ENCODE results near the gene SPTBN5. TPM values are rescaled to one million over a fixed set of nuclear protein-coding genes. Genes with fewer than 3 reads are reported as not detected.

Gene SPTBN5
- total RNA-seq, 2 donors from 2014 or later, result 1.9 to 2.2 TPM

DNA sequence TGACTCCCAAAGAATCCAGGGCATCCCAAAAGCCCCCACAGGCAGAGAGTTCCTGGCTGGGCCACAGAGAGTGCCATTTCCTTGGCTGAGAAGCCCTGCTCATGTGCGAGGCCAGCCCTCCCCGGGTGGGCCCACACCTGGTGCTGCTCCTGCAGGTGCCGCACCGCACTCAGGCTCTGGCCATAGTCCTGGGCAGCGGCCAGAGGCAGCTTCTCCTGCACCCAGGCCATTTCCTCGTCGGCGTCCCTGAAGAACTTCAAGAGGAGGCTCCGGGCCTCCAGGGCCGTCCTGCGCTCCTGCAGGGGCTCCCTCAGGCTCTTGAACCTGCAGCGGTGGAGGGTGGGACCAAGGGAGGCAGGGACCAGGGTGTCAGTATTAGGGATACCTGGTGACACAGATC is 37.1 kb downstream of the SPTBN5 start:
- no peaks in the 10 kb centered on the region for H3K36me3 Mint-ChIP-seq (ENCODE audit: low read depth)
- H3K4me1 Mint-ChIP-seq, result no peaks in the 10 kb centered on the region
- H3K4me3 Mint-ChIP-seq, result no peak overlapping the region
- DNase-seq (no peak), ATAC-seq (no peak)
- H3K27me3 Mint-ChIP-seq, result no peaks in the 10 kb centered on the region
- H3K27ac Mint-ChIP-seq, result no peak overlapping the region
- H3K9me3 ChIP-seq (ENCODE audit: control insufficient read depth, low read length, poor library complexity, severe bottlenecking), result no peaks in the 10 kb centered on the region

DNA sequence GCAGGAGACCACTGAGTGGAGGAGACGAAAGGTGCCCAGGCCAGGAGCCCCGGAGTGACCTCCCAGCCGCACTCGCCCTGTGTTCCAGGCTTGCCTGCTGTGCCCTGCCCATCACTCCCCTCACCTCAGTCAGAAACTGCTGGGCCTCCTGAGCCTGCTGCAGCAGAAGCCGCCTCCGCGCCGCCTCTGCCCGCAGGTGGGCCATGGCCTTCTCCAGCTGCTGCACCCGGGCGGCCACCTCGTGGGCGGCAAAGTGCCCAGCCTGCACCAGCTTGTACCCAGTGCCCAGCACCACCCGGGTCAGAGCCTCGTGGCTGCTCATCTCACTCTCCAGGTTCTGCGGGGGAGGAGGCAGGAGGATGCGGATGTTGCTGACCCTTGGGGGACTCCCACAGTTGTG is 37.6 kb downstream of the SPTBN5 start:
- Mint-ChIP-seq H3K4me1 (no peaks in the 10 kb centered on the region), H3K27me3 (no peaks in the 10 kb centered on the region), H3K4me3 (no peak overlapping the region), H3K27ac (no peak overlapping the region), H3K36me3 (ENCODE audit: low read depth) (no peaks in the 10 kb centered on the region)
- no peak for DNase-seq
- ATAC-seq, result no peak
- no peaks in the 10 kb centered on the region for H3K9me3 ChIP-seq (ENCODE audit: control insufficient read depth, low read length, poor library complexity, severe bottlenecking)

DNA sequence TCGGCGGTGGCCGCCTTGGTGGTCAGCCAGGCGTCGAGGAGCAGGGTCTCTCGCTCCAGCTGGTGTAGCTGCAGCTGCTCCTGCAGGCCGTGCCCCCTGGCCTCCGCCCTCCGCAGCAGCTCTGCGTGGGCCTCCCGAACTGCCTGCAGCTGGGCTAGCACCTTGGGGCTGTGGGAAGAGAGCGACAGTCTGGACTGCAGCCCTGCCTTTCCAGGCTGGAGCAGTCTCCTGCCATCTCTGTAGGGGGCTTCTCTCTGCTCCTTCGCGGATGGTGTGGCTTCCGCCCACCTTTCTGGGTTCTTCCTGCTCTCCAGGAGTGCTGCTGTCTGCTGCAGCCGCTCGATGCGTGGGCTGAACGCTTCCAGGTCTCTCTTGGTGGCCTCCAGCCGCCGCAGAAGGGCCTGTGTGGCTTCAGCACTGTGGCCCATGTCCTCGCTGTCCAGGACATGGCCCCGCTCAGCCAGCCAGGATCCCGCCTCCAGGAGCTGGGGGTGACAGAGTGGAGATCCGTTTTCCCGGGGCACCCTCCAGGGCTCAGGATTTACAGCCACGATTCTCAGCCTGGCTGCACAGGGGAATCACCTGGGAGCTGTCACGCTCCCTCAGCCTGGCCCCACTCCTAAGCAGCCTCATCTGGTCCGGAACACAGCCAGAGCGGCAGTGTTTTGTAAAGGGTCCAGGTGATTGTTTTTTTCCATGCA is 38.4 kb downstream of the SPTBN5 start:
- DNase-seq (no peak), ATAC-seq (no peak)
- Mint-ChIP-seq H3K4me3 (no peak overlapping the region), H3K27me3 (no peaks in the 10 kb centered on the region), H3K36me3 (ENCODE audit: low read depth) (no peaks in the 10 kb centered on the region), H3K27ac (no peak overlapping the region), H3K4me1 (no peaks in the 10 kb centered on the region)
- no peaks in the 10 kb centered on the region for H3K9me3 ChIP-seq (ENCODE audit: control insufficient read depth, low read length, poor library complexity, severe bottlenecking)

DNA sequence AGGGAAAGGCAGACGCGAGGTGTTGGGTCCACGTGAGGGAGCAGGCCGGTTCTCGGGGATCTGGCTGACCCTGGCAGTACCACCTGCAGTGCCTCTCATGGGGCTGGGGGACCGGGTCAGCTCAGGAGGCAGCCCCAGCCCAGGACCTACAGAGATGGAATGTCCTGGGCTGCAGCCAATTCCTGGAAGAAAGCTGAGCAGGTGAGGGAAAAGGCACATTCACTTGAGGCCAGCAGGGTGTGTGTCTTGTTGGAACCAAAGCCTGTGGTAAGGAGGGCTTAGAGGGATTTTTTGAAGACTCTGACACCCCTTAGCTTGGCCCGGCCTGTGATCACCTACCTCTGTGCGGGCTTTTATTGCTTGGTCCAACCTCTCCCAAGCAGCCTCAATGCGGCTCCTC is 39.4 kb downstream of the SPTBN5 start:
- ATAC-seq (no peak), DNase-seq (no peak)
- no peak overlapping the region for H3K27ac Mint-ChIP-seq
- no peaks in the 10 kb centered on the region for H3K27me3 Mint-ChIP-seq
- no peak overlapping the region for H3K4me3 Mint-ChIP-seq
- H3K36me3 Mint-ChIP-seq (ENCODE audit: low read depth), result no peaks in the 10 kb centered on the region
- H3K9me3 ChIP-seq (ENCODE audit: control insufficient read depth, low read length, poor library complexity, severe bottlenecking), result no peaks in the 10 kb centered on the region
- no peaks in the 10 kb centered on the region for H3K4me1 Mint-ChIP-seq

DNA sequence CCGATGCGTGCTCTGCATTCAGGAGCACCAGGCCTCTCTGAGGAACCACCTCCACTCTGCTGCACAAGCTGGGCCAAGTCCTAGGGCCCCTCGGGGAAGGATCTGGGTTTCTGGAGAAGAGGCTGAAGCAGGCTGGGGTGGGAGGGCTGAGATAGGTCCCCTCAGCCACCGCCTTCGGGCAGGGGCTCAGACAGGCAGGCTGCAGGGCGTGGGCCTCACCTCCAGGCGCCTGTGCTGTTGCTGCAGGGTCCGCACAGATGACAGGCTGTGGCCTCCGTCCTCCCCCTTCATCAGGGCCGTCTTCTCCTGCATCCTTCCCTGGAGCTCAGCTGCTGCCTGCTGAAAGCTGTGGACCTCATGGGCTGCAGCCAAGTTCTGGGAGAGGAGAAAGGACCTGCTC is 40.0 kb downstream of the SPTBN5 start:
- H3K4me1 Mint-ChIP-seq, result peaks cover 3% of the 10 kb centered on the region

DNA sequence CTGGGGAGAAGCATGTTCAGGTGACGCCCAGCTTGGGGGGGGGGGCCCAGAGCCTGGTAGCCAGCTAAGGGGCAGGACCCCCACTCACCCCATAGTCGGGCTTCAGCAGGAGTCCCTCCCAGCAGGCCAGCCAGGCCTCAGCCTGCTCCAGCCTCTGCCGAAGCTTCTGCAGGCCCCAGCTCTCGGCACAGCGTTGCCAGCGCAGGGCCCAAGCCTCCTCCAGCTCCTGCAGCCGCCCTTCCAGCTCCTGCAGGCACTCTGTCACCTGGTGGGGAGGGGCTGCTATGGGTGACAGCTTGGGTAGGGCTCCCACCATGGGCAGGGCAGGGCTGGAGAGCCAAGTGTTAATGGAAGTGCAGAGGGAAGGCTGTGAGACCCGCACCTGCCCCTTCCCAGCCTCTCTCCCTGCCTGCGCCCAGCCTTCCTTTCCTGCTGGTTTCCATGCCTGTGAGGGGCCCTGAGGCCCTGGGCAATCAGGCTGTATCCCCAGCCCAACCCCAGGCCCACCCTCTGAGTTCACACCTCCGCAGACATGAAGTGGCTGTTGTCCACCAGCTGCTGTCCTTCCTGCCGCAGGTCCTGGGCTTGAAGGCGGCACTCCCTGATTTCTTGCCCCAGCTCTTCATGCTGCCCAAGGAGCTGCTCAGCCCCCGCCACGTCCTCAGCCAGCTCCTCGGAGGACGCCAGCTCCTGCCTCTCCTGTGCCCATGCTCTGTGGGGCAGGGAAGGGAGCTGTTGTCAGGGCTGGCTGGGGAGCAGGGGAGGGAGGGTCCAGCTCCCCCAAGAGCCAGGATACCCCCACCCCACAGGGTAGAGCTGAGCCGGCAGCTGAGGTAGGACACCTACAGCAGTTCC is 40.9 kb downstream of the SPTBN5 start:
- no peaks in the 10 kb centered on the region for H3K9me3 ChIP-seq (ENCODE audit: control insufficient read depth, low read length, poor library complexity, severe bottlenecking)
- DNase-seq (no peak), ATAC-seq (no peak)
- Mint-ChIP-seq H3K36me3 (ENCODE audit: low read depth) (no peaks in the 10 kb centered on the region), H3K4me3 (no peak overlapping the region), H3K27me3 (no peaks in the 10 kb centered on the region), H3K4me1 (peaks cover 6% of the 10 kb centered on the region), H3K27ac (no peak overlapping the region)

More for the DNA sequence above, 40.0 kb downstream of the SPTBN5 start:
- no peak overlapping the region for H3K4me3 Mint-ChIP-seq
- no peak for DNase-seq
- H3K9me3 ChIP-seq (ENCODE audit: control insufficient read depth, low read length, poor library complexity, severe bottlenecking), result no peaks in the 10 kb centered on the region
- H3K36me3 Mint-ChIP-seq (ENCODE audit: low read depth), result no peaks in the 10 kb centered on the region
- H3K27me3 Mint-ChIP-seq, result no peaks in the 10 kb centered on the region
- H3K27ac Mint-ChIP-seq, result no peak overlapping the region
- no peak for ATAC-seq

DNA sequence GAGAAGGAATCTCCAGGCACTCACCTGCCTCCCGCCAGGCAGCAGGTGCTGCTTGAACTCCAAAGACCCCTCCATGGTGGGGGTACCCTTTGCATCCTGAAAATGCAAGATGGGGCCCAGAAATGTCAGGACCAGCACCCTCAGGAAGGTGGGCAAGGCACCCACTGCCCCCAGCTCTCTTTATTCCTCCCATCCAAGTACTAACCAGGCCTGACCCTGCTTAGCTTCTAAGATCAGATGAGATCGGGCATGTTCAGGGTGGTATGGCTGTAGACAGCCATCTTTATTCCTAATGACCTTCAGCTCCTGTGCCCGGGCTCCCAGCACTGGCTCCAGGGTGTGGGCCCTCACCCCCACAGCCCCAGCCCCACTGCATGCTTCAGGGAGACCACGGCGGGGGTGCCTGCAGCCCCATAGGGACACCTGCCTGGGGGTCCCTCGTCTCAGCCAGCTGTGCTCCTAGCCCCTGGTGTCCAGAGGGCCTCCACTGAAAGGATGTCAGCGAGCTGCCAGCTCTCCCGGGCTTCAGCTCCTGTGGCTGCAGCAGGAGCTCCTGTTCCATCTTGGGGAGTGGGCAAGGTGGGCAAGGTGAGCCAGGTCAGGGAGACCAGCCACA is 42.0 kb downstream of the SPTBN5 start:
- no peaks in the 10 kb centered on the region for H3K27me3 Mint-ChIP-seq
- H3K36me3 Mint-ChIP-seq (ENCODE audit: low read depth), result peaks cover 5% of the 10 kb centered on the region
- no peak overlapping the region for H3K4me3 Mint-ChIP-seq
- no peaks in the 10 kb centered on the region for H3K9me3 ChIP-seq (ENCODE audit: control insufficient read depth, low read length, poor library complexity, severe bottlenecking)
- peaks cover 6% of the 10 kb centered on the region for H3K4me1 Mint-ChIP-seq
- ATAC-seq (no peak), DNase-seq (no peak)
- no peak overlapping the region for H3K27ac Mint-ChIP-seq

DNA sequence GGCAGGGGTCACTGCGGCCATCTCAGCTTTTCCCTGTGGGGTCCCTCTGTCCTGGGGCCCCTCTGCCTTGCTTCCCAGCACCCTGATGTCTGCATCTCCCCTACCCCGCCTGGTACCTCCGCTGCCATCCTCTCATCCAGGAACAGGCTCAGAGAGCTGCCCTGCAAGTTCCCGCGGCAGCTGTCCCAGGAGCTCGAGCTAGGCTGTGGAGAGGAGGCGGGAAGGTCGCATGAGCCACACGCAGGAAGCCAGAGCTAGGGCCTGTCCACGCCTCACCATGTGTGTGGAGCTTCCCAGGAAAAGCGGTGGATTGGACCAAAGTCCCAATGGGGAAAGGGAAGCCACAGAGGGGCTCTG is 42.7 kb downstream of the SPTBN5 start:
- Mint-ChIP-seq H3K36me3 (ENCODE audit: low read depth) (peaks cover 5% of the 10 kb centered on the region), H3K4me3 (no peak overlapping the region)

DNA sequence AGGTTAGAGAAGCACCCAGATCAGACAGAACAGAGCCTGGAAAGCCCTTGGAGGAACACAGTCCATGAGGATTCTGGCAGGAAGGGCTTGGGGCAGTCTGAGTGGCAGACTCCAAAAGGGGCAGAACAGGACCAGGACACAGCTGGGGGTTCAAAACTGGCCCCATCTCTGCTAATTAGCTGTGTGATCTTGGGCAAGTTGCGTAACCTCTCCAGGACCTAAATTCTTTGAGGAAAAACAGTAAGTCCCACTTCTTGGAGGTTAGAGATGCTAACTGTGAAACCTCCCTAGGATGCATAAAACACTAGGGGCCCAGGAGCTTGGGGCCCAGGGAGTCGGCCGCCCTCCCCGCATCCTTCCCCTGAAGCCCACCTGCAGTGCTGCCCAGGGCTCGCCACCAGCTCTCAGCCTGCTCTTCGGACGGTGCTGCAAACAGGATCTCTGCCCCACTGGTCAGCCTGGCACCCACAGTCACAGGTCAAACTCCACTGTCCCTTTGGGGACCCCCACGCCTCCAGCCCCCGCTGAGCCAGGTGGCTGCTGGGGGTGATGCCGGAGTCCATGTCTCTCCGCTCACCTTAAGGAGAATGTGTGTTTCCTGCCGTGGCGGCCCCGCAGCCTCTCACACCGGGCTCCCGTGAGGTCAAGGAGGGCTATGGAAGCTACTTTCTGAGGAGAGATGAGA is 43.2 kb downstream of the SPTBN5 start:
- no peaks in the 10 kb centered on the region for H3K9me3 ChIP-seq (ENCODE audit: control insufficient read depth, low read length, poor library complexity, severe bottlenecking)
- H3K4me1 Mint-ChIP-seq, result peaks cover 6% of the 10 kb centered on the region
- no peak overlapping the region for H3K4me3 Mint-ChIP-seq
- ATAC-seq, result no peak
- no peak for DNase-seq
- no peak overlapping the region for H3K27ac Mint-ChIP-seq
- peaks cover 5% of the 10 kb centered on the region for H3K36me3 Mint-ChIP-seq (ENCODE audit: low read depth)
- no peaks in the 10 kb centered on the region for H3K27me3 Mint-ChIP-seq

More for the DNA sequence above, 42.7 kb downstream of the SPTBN5 start:
- Mint-ChIP-seq H3K4me1 (peaks cover 6% of the 10 kb centered on the region), H3K27me3 (no peaks in the 10 kb centered on the region), H3K27ac (no peak overlapping the region)
- DNase-seq (no peak), ATAC-seq (no peak)
- no peaks in the 10 kb centered on the region for H3K9me3 ChIP-seq (ENCODE audit: control insufficient read depth, low read length, poor library complexity, severe bottlenecking)

DNA sequence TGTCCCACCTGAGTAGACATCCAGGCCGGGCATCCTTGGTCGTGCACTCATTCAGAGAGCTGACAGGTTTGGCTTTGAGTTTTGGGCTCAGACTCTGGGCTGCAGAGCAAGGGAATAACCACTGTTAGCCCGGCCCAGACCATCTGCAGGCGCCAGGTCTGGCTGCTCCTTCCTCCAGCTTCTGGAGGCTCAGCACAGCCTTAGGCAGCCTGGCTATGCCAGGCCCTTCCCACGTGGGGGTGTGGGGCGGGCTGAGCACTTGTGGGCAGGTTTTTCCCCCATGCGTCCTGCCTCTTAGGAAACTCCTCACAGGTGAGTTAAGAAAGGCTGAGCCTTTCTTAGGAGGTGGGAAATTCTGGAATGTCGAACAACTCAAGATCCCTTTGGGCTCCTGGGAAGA is 44.0 kb downstream of the SPTBN5 start:
- DNase-seq (no peak), ATAC-seq (no peak)
- Mint-ChIP-seq H3K4me1 (peaks cover 6% of the 10 kb centered on the region), H3K27me3 (no peaks in the 10 kb centered on the region), H3K36me3 (ENCODE audit: low read depth) (peaks cover 5% of the 10 kb centered on the region), H3K4me3 (no peak overlapping the region), H3K27ac (no peak overlapping the region)
- H3K9me3 ChIP-seq (ENCODE audit: control insufficient read depth, low read length, poor library complexity, severe bottlenecking), result no peaks in the 10 kb centered on the region

DNA sequence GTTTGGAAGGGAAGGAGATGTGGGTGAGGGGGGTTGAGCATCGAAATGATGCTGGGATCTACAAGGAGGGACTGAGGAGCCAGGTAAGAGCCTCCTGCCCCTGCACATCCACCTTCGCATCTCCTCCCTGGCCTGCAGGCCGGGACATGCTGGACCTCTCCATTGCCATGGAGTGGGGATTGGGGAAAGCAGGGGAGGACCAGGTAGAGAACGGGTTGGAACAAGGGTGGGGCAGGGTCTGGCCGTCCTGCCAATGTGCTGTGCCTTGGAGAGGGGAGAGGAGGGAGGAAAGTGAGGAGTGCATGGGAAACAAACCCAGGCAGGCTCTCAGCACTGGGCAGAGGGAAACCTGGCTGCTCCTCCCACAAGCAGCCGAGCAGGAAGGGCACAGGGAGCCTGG is 44.6 kb downstream of the SPTBN5 start:
- H3K36me3 Mint-ChIP-seq (ENCODE audit: low read depth), result peaks cover 5% of the 10 kb centered on the region
- no peaks in the 10 kb centered on the region for H3K9me3 ChIP-seq (ENCODE audit: control insufficient read depth, low read length, poor library complexity, severe bottlenecking)
- peaks cover 6% of the 10 kb centered on the region for H3K4me1 Mint-ChIP-seq
- DNase-seq (no peak), ATAC-seq (no peak)
- no peak overlapping the region for H3K4me3 Mint-ChIP-seq
- H3K27ac Mint-ChIP-seq, result no peak overlapping the region
- H3K27me3 Mint-ChIP-seq, result no peaks in the 10 kb centered on the region

DNA sequence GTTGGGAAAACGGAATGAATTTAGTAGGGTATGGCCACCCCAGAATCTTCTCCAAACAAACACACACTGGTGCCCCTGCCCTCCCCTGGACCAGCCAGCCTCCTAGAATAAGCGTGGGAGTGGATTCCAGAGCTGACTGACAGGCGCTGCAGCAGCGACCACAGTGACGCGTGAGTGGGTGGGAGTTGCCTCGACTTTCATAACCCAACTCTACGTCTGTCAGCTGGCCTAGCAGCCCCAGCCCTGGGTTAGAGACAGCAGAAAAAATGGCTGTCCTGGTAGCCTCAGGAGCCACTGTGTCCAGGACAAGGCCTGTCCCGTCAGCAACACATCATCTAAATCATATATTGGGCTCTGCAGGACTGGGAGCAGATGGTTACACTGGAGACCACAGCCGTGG is 45.2 kb downstream of the SPTBN5 start:
- H3K27ac Mint-ChIP-seq, result no peak overlapping the region
- no peaks in the 10 kb centered on the region for H3K27me3 Mint-ChIP-seq
- peaks cover 5% of the 10 kb centered on the region for H3K36me3 Mint-ChIP-seq (ENCODE audit: low read depth)
- peaks cover 6% of the 10 kb centered on the region for H3K4me1 Mint-ChIP-seq
- no peak overlapping the region for H3K4me3 Mint-ChIP-seq
- H3K9me3 ChIP-seq (ENCODE audit: control insufficient read depth, low read length, poor library complexity, severe bottlenecking), result no peaks in the 10 kb centered on the region
- ATAC-seq (no peak), DNase-seq (no peak)

DNA sequence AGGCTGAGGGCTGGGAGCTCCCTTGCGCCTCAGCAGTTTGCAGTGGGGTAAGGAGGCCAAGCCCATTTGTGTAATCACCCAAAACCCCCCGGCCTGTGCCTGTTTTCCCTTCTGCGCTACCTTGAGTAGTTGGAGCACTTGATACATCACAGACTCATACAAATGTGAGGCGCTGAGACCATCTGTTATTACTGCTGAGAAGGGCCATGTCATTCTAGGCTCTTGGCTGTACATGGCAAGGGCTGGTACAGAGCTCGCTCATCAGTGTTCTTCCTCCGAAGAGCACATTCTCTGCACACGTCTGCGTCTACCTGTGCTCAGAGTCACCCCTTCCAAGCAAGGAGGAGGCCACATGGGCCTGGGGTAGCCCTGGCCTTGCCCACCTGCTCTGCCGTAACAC is 45.9 kb downstream of the SPTBN5 start:
- DNase-seq, result no peak
- ATAC-seq, result no peak
- no peaks in the 10 kb centered on the region for H3K9me3 ChIP-seq (ENCODE audit: control insufficient read depth, low read length, poor library complexity, severe bottlenecking)
- Mint-ChIP-seq H3K4me1 (peaks cover 6% of the 10 kb centered on the region), H3K4me3 (no peak overlapping the region), H3K36me3 (ENCODE audit: low read depth) (peaks cover 5% of the 10 kb centered on the region), H3K27me3 (no peaks in the 10 kb centered on the region), H3K27ac (no peak overlapping the region)
